Spinal cord (tissue), 10 donors: ENCODE data around the gene CCDC201. TPM values are rescaled to one million over a fixed set of nuclear protein-coding genes. Genes with fewer than 3 reads are reported as not detected.
"Not testable (repeated sequence)": the region's sequence is repeated elsewhere in the genome, so short reads cannot be mapped to it uniquely, and the experiment has no call there.

Experiments used
- DNase-seq, 6 donors: peaks; one replicate each; pipeline versions ENCODE4 v3.0.0 to v3.0.0-alpha.2; 2013 to 2015; ENCODE audit warnings: low spot score in 6 of 6, low read depth in 4 of 6
- H3K27ac ChIP-seq: one replicate; pipeline ENCODE4 v1.5.1; 2013; ENCODE audit warnings: low read depth, low read length, control low read depth
- H3K27me3 ChIP-seq: one replicate; pipeline ENCODE4 v1.6.1; 2013; ENCODE audit warnings: low read length; ENCODE audit not compliant: control insufficient read depth, insufficient read depth
- H3K36me3 ChIP-seq: one replicate; pipeline ENCODE4 v1.6.1; 2013; ENCODE audit warnings: low read length; ENCODE audit not compliant: control insufficient read depth, insufficient read depth
- H3K4me1 ChIP-seq: one replicate; pipeline ENCODE4 v1.6.1; 2013; ENCODE audit warnings: low read length; ENCODE audit not compliant: control insufficient read depth, insufficient read depth
- H3K4me3 ChIP-seq: one replicate; pipeline ENCODE4 v1.5.1; 2013; ENCODE audit warnings: low read depth, low read length, control low read depth
- H3K9me3 ChIP-seq: one replicate; pipeline ENCODE4 v1.6.1; 2013; ENCODE audit warnings: low read length; ENCODE audit not compliant: control insufficient read depth, insufficient read depth
- WGBS: methylation state at CpG from one replicate; pipeline ENCODE4 v1.1.5; 2013; ENCODE audit warnings: missing lambda C conversion rate; ENCODE audit not compliant: insufficient coverage; 5-methylcytosine and 5-hydroxymethylcytosine counted together
- polyA plus RNA-seq, 2 donors: library from polyadenylated mRNA; unstranded; fragments of 120-200 nt; gene quantifications; one replicate each; pipeline ENCODE4 v1.2.1, GENCODE V29; 2013; ENCODE audit not compliant: insufficient read length in 2 of 2
- total RNA-seq, 2 donors: library from RNA; depleted of rRNA in 1 of 2; stranded (reverse); fragments of 120-200 nt in 1 of 2; fragments of >200 nt in 1 of 2; gene quantifications; one replicate each; pipeline versions ENCODE4 v1.2.3 to v1.2.4, GENCODE V29; 2013 to 2014
- donor health status: healthy.

CCDC201 gene
- total and polyA plus RNA-seq, 4 donors, result not detected

- WGBS, result no CpG with 5 or more reads among the region's 4 CpGs
- H3K9me3 ChIP-seq, H3K27me3 ChIP-seq, H3K27ac ChIP-seq, H3K4me1 ChIP-seq, H3K36me3 ChIP-seq, H3K4me3 ChIP-seq, DNase-seq: not testable (repeated sequence)
These were observed 16.0 kb downstream of the CCDC201 start for GRCh38 chr7:45856888-45857287.

- DNase-seq, H3K4me3 ChIP-seq, H3K9me3 ChIP-seq, H3K4me1 ChIP-seq, H3K36me3 ChIP-seq, H3K27ac ChIP-seq, H3K27me3 ChIP-seq: not testable (repeated sequence)
- WGBS, result 44% methylated on average over 2 of the region's 3 CpGs
These were observed 17.2 kb downstream of the CCDC201 start for GRCh38 chr7:45855680-45856079.

GRCh38 chr7:45853491-45853890, 19.4 kb downstream of the CCDC201 start:
- H3K36me3 ChIP-seq, DNase-seq, H3K4me3 ChIP-seq, H3K4me1 ChIP-seq, H3K9me3 ChIP-seq, H3K27ac ChIP-seq, H3K27me3 ChIP-seq: not testable (repeated sequence)
- 92% methylated on average over 6 of the region's 8 CpGs for WGBS

GRCh38 chr7:45852984-45853383, 19.9 kb downstream of the CCDC201 start:
- DNase-seq, H3K27ac ChIP-seq, H3K4me3 ChIP-seq, H3K4me1 ChIP-seq, H3K36me3 ChIP-seq, H3K9me3 ChIP-seq, H3K27me3 ChIP-seq: not testable (repeated sequence)
- 91% methylated on average over 5 of the region's 10 CpGs for WGBS

- H3K36me3 ChIP-seq, H3K27me3 ChIP-seq, H3K9me3 ChIP-seq, DNase-seq, H3K4me3 ChIP-seq, H3K27ac ChIP-seq, H3K4me1 ChIP-seq: not testable (repeated sequence)
- 100% methylated on average over 1 of the region's 6 CpGs for WGBS
These were observed 24.1 kb downstream of the CCDC201 start for GRCh38 chr7:45848734-45849133.

- DNase-seq, H3K4me1 ChIP-seq, H3K27me3 ChIP-seq, H3K9me3 ChIP-seq, H3K4me3 ChIP-seq, H3K36me3 ChIP-seq, H3K27ac ChIP-seq: not testable (repeated sequence)
- 81% methylated on average over 2 of the region's 5 CpGs for WGBS
These were observed 26.3 kb downstream of the CCDC201 start for GRCh38 chr7:45846536-45846935.

GRCh38 chr7:45841926-45842717, 30.8 kb downstream of the CCDC201 start:
- no CpG with 5 or more reads among the region's 4 CpGs for WGBS
- H3K4me3 ChIP-seq, H3K36me3 ChIP-seq, H3K27me3 ChIP-seq, H3K9me3 ChIP-seq, H3K27ac ChIP-seq, H3K4me1 ChIP-seq, DNase-seq: not testable (repeated sequence)

GRCh38 chr7:45838852-45839251, 34.0 kb downstream of the CCDC201 start:
- not testable (repeated sequence) for DNase-seq, H3K9me3 ChIP-seq, H3K4me3 ChIP-seq, H3K27ac ChIP-seq, H3K27me3 ChIP-seq, H3K4me1 ChIP-seq, H3K36me3 ChIP-seq
- WGBS, result no CpG with 5 or more reads among the region's 2 CpGs

- H3K4me3 ChIP-seq, H3K36me3 ChIP-seq, H3K27ac ChIP-seq, H3K27me3 ChIP-seq, H3K9me3 ChIP-seq, H3K4me1 ChIP-seq: not testable (repeated sequence)
- peak in 5 of 6 donors; percentile 6 to 70 (median 20) for DNase-seq
- 42% methylated on average over 4 of the region's 9 CpGs for WGBS
These were observed 40.3 kb downstream of the CCDC201 start for GRCh38 chr7:45832433-45833177.

GRCh38 chr7:45829846-45830245, 43.0 kb downstream of the CCDC201 start:
- 100% methylated on average over 2 of the region's 12 CpGs for WGBS
- DNase-seq, H3K9me3 ChIP-seq, H3K27ac ChIP-seq, H3K36me3 ChIP-seq, H3K4me1 ChIP-seq, H3K27me3 ChIP-seq, H3K4me3 ChIP-seq: not testable (repeated sequence)
